Measurements from ENCODE around the gene SLC6A17.
A peak's percentile ranks its signal among the peaks of the same experiment; 100 is the strongest.

Gene SLC6A17

GRCh38 chr1:110176299-110176956 is 26.1 kb downstream of the SLC6A17 start:
- no peak for DNase-seq

DNA sequence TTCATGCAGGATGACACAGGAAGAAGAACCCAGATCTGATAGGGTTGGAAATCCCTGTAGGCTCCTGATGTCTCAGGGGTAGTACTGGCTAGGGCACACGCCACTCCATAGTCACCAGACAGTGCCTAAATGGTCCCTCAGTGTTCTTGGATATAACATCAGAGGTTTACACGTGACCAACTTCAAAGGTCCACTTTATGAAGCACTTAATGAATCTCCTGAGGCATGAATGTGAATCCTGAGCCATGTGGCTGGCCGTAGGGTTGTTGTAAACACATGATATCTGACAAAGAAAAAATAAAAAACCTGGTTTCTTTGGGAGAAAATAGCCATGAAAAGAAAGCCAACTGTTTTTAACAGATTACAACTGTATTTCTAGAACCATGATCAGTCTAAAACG is 27.5 kb downstream of the SLC6A17 start:
- DNase-seq, result no peak

DNA sequence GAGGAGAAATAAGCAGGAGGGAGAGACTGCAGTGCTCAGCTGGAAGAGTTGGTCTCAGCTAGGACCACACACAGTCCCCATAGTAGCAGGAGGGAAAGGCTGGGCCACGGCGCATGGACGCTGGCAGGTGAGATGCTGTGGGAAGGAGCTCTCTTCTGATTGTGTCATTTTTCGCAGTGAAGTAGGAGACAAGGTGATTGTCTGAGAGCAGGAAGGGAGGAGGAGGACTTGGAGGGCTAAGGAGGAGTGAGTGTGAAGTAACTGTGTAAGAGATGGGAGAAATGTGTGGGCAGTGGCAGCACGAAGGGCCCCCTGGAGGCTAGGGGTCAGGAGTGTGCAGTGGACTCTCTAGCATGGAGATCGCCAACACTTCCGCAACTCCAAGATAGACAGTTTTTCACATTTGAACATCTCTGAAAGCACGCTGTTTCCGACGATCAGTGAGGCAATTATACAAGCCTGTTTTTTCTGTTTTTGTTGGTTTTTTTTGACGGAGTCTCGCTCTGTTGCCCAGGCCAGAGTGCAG is 33.4 kb downstream of the SLC6A17 start:
- no peak for DNase-seq

- no peak for DNase-seq
Measured at GRCh38 chr1:110184446-110184845, 34.2 kb downstream of the SLC6A17 start.

DNA sequence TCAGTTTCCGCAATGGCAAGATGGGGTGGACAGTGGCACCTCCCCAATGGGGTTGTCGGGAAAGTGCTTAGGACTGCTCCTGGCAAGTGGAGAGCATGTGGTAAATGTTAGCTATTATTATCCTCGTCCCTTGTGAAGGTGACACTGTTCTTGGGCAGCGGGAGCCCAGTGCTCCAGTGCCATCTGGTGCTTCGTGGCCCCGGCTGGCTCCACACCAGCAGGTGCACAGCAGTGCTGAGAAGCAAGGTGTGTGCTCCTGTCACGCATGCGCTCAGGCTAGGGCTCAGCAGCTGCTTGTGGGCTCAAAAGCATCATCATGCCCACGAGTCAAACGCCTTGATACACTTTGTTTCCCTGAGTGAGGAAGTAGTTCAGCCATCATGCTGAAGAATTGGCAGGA is 34.9 kb downstream of the SLC6A17 start:
- DNase-seq, result no peak

DNA sequence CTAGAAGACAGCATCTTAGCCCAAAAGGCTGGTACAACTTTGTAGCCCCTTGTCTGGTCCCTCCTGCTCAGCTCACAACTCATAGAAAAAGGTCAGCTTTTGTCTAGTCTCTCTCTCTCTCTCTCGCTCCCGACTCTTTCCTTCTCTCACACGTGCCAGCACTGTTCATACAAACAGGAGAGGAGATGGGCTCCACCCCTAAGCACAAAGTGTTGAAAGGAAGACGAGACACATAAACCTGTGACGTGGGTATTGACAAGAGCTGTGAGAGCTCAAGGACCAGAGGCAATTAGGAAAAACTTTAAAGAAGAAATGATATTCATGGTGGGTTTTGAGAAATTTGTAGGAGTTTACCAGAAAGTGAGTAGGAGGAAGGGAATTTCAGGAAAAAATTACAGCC is 36.3 kb downstream of the SLC6A17 start:
- DNase-seq, result no peak

DNA sequence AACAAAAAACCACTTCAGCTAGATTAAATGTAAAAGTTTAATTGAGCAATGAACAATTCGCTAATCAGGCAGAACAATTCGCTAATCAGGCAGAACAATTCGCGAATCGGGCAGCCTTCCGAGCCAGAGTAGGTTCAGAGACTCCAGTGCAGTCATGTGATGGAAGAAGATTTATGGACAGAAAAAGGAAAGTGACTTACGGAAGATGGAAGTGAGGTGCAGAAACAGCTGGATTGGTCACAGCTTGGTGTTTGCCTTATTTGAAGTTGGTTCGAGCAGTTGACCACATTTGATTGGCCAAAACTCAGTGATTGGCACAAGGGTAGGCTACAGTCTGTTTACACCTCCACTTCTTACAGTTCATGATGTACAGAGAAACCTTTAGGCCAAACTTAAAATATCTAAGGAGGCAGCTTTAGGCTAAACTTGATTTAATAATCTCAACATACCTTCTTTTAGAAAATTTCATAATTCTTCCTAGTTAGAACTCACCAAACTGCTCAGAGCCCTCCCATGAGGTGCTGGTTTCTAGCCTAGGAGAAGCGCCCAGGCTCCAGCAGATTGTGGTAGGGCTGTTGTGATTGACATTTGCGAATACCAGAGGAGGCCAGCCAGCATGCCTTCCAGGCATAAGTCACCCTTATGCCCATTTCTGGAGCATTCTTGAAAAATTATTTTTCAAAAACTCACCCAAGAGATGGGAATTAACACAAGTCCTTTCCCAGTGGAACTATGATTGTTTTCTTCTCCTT is 37.0 kb downstream of the SLC6A17 start:
- DNase-seq, result peak; percentile 72

GRCh38 chr1:110188035-110188618 is 37.8 kb downstream of the SLC6A17 start:
- DNase-seq, result peak; percentile 82

GRCh38 chr1:110189181-110189580 is 38.9 kb downstream of the SLC6A17 start:
- DNase-seq, result no peak

DNA sequence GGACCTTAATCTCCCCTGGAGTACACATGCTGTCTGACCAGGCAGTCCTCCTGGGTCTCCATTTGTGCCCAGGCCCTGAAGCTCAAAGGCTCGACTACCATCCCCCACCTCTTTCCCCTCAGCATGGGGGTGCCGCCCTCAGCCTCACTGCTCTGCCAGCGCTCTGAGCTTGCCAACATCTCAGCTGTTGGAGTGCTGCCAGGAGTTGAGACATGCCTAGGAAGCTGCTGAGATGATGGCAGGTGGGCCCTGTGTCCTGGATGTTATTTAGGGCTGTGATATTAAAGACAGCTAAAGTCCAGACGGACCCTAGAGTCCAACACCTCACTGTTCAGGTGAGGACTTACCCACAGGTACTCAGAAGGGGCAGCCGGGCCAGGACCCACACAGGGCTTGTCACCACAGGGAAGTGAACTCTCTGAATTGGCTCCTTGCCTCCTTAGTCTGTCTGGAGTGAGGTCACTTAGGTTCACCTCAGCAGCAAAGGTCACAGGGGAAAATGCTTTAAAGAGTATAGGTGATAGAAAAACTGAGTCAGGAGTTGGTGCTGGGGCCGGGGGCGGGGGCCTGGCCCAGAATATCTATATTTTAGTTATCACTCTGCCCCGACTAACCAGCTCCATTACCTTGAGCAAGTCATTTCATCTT is 40.1 kb downstream of the SLC6A17 start:
- DNase-seq, result no peak

GRCh38 chr1:110192541-110192940 is 42.2 kb downstream of the SLC6A17 start:
- no peak for DNase-seq

GRCh38 chr1:110195196-110195595 is 44.9 kb downstream of the SLC6A17 start:
- DNase-seq, result no peak

DNA sequence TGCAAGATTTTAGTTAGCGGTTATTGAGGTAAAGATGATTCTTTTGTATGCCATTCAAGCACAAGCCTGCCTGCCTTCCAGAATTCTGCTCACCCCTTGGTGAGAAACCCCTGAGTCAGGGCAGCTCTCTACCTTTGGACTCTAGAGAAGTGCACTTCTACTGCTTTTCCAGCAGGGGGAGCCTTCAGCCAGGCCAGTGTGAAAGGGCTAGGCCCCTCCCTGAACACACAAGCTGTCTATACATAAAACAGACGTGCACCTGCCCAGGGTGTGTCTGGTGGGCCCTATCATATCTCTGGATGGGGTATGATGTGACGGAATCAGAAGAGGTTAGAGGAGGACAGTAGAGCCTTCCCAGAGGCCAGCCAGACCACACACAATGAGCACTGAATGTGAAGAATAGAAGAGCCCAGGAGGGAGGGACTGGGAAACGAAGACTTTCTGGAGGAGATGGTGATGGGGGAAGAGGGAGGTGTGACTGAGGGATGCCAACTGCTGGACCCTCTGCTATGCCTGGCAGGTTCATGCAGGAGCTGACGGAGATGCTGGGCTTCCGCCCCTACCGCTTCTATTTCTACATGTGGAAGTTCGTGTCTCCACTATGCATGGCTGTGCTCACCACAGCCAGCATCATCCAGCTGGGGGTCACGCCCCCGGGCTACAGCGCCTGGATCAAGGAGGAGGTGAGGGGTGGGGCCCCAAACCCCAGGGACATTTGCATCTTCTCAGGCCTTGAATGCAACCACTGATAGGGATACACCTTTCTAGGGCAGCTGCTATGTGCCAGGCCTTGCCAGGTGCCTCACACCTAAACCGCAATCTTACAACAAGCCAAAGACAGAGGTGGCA is 46.8 kb downstream of the SLC6A17 start:
- peak; percentile 42 for DNase-seq

DNA sequence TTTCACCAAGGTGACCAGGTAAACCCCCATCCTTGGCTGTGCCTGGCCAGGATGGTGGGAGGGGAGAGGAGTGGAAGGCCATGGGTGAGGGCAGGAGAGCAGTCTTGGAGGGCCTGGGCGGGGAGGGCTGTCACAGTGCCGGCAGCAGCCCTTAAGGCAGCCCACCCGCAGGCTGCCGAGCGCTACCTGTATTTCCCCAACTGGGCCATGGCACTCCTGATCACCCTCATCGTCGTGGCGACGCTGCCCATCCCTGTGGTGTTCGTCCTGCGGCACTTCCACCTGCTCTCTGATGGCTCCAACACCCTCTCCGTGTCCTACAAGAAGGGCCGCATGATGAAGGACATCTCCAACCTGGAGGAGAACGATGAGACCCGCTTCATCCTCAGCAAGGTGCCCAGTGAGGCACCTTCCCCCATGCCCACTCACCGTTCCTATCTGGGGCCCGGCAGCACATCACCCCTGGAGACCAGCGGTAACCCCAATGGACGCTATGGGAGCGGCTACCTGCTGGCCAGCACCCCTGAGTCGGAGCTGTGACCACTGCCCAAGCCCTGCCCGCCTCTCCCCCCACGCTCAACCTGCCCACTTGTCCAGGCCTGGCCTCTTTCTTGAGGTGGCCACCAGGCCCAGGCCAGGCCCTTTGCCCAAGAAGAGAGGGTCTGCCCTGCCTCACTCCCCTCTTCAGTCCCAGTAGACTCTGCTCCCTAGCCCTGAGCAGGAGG is 47.8 kb downstream of the SLC6A17 start:
- DNase-seq, result no peak

DNA sequence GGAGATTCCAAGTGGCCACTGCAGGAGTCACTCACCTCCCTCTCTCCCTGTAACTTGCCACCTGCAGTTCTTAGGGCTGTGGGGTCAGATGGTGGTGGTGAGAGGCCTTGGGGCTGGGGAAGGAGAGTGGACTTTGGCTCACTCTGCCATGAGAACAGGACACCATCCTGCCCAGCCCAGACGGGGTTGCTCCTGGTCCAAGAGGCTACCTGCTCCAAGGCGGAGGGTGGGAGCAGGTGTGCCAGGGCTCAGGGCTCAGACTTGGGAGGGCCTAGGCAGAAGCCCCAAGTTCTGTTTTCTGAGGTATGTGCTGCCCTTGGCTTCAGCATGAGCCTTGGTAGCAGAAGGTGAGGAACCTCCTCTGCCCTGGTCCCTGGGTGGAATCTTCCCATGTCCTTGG is 48.5 kb downstream of the SLC6A17 start:
- DNase-seq, result no peak

GRCh38 chr1:110200190-110200589 is 49.9 kb downstream of the SLC6A17 start:
- DNase-seq, result no peak

DNA sequence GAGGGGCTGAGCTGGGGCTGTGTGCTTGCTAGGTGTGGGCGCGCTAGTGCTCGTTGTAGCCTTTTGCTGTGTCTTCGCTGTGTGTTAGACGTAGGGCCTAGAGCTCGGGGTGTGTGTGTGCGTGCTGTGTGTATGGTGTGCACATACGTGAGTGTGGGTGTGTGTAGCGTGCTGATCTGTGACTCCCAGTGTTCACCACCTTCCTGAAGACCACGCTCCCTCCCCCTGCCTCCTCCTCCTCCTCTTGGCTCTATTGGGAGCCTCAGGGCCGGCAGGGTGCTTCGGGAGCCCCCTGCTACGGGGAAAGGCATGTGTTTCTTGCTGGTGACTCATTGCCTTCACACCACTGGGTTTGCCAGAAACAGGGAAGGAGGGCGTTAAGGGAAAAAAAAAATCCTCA is 50.4 kb downstream of the SLC6A17 start:
- DNase-seq, result peak; percentile 36

- DNase-seq, result no peak
Measured at GRCh38 chr1:110201157-110201825, 51.0 kb downstream of the SLC6A17 start.

GRCh38 chr1:110203021-110203661 is 52.8 kb downstream of the SLC6A17 start:
- DNase-seq, result peak; percentile 50

- no peak for DNase-seq
Measured at GRCh38 chr1:110205156-110205555, 54.9 kb downstream of the SLC6A17 start.
